ENCODE results near the gene BABAM2. TPM values are rescaled to one million over a fixed set of nuclear protein-coding genes. Genes with fewer than 3 reads are reported as not detected.
"Not testable (repeated sequence)": the region's sequence is repeated elsewhere in the genome, so short reads cannot be mapped to it uniquely, and the experiment has no call there.

Gene BABAM2
- total RNA-seq, 1 donor from 2014 or later = 33.9 TPM

- no peaks in the 10 kb centered on the region for H3K36me3 Mint-ChIP-seq (ENCODE audit: low read depth)
- peaks cover 4% of the 10 kb centered on the region for H3K4me1 Mint-ChIP-seq (ENCODE audit: low read depth)
- DNase-seq (ENCODE audit: low spot score) = peak; percentile 38
- no peak overlapping the region for H3K4me3 Mint-ChIP-seq (ENCODE audit: unreplicated experiment)
- peaks cover 2% of the 10 kb centered on the region for H3K27me3 Mint-ChIP-seq (ENCODE audit: low read depth)
- no peak overlapping the region for H3K27ac Mint-ChIP-seq (ENCODE audit: unreplicated experiment)
- TF ChIP-seq CTCF (IDR thresholded peaks at IDR 0.05) = no peak
- H3K9me3 Mint-ChIP-seq (ENCODE audit: low read depth) = no peaks in the 10 kb centered on the region
These were observed 479.8 kb downstream of the BABAM2 start for GRCh38 chr2:28370354-28370753.

- H3K4me3 Mint-ChIP-seq (ENCODE audit: unreplicated experiment); H3K27me3 Mint-ChIP-seq (ENCODE audit: low read depth); H3K9me3 Mint-ChIP-seq (ENCODE audit: low read depth); H3K27ac Mint-ChIP-seq (ENCODE audit: unreplicated experiment); H3K4me1 Mint-ChIP-seq (ENCODE audit: low read depth); H3K36me3 Mint-ChIP-seq (ENCODE audit: low read depth); DNase-seq (ENCODE audit: low spot score): not testable (repeated sequence)
These were observed 481.2 kb downstream of the BABAM2 start for GRCh38 chr2:28371728-28372127.

GRCh38 chr2:28373854-28374253, 483.3 kb downstream of the BABAM2 start:
- Mint-ChIP-seq H3K9me3 (ENCODE audit: low read depth) (no peaks in the 10 kb centered on the region), H3K4me3 (ENCODE audit: unreplicated experiment) (no peak overlapping the region), H3K27me3 (ENCODE audit: low read depth) (peaks cover 2% of the 10 kb centered on the region), H3K27ac (ENCODE audit: unreplicated experiment) (no peak overlapping the region), H3K4me1 (ENCODE audit: low read depth) (peaks cover 4% of the 10 kb centered on the region), H3K36me3 (ENCODE audit: low read depth) (no peaks in the 10 kb centered on the region)
- TF ChIP-seq CTCF (IDR thresholded peaks at IDR 0.05) = no peak
- DNase-seq (ENCODE audit: low spot score) = peak; percentile 11

GRCh38 chr2:28374331-28374730, 483.8 kb downstream of the BABAM2 start:
- Mint-ChIP-seq H3K27ac (ENCODE audit: unreplicated experiment) (no peak overlapping the region), H3K36me3 (ENCODE audit: low read depth) (no peaks in the 10 kb centered on the region), H3K4me1 (ENCODE audit: low read depth) (peaks cover 4% of the 10 kb centered on the region), H3K9me3 (ENCODE audit: low read depth) (no peaks in the 10 kb centered on the region), H3K4me3 (ENCODE audit: unreplicated experiment) (no peak overlapping the region), H3K27me3 (ENCODE audit: low read depth) (peaks cover 2% of the 10 kb centered on the region)
- no peak for DNase-seq (ENCODE audit: low spot score)
- TF ChIP-seq CTCF (IDR thresholded peaks at IDR 0.05) = no peak

GRCh38 chr2:28375236-28375635, 484.7 kb downstream of the BABAM2 start:
- peaks cover 4% of the 10 kb centered on the region for H3K4me1 Mint-ChIP-seq (ENCODE audit: low read depth)
- peak; percentile 54 for DNase-seq (ENCODE audit: low spot score)
- H3K4me3 Mint-ChIP-seq (ENCODE audit: unreplicated experiment) = no peak overlapping the region
- no peak for TF ChIP-seq CTCF (IDR thresholded peaks at IDR 0.05)
- H3K36me3 Mint-ChIP-seq (ENCODE audit: low read depth) = no peaks in the 10 kb centered on the region
- H3K27me3 Mint-ChIP-seq (ENCODE audit: low read depth) = peaks cover 2% of the 10 kb centered on the region
- H3K9me3 Mint-ChIP-seq (ENCODE audit: low read depth) = no peaks in the 10 kb centered on the region
- H3K27ac Mint-ChIP-seq (ENCODE audit: unreplicated experiment) = no peak overlapping the region

GRCh38 chr2:28375742-28376631, 485.5 kb downstream of the BABAM2 start:
- no peak overlapping the region for H3K27ac Mint-ChIP-seq (ENCODE audit: unreplicated experiment)
- no peak for TF ChIP-seq CTCF (IDR thresholded peaks at IDR 0.05)
- H3K4me1 Mint-ChIP-seq (ENCODE audit: low read depth) = no peaks in the 10 kb centered on the region
- DNase-seq (ENCODE audit: low spot score) = peak; percentile 41
- H3K4me3 Mint-ChIP-seq (ENCODE audit: unreplicated experiment) = no peak overlapping the region
- no peaks in the 10 kb centered on the region for H3K36me3 Mint-ChIP-seq (ENCODE audit: low read depth)
- peaks cover 2% of the 10 kb centered on the region for H3K27me3 Mint-ChIP-seq (ENCODE audit: low read depth)
- H3K9me3 Mint-ChIP-seq (ENCODE audit: low read depth) = no peaks in the 10 kb centered on the region
